Hepatocyte (in vitro differentiated cells): Measurements from ENCODE around the gene DPT. TPM values are rescaled to one million over a fixed set of nuclear protein-coding genes. Genes with fewer than 3 reads are reported as not detected.

Experiments
- DNase-seq: peaks from one replicate; pipeline ENCODE4 v3.0.0-alpha.2; 2016; ENCODE audit warnings: low spot score
- H2AFZ ChIP-seq: fragments of 200-600 bp; sonication (generic); 2 replicates; pipeline ENCODE4 v1.6.0; 2016; ENCODE audit warnings: antibody characterized with exemption, mild to moderate bottlenecking
- H3K27ac ChIP-seq: fragments of 200-600 bp; sonication (generic); 2 replicates; pipeline ENCODE4 v1.5.1; 2016; ENCODE audit warnings: mild to moderate bottlenecking
- H3K27me3 ChIP-seq: fragments of 200-600 bp; sonication (generic); 2 replicates; pipeline ENCODE4 v1.6.1; 2016
- H3K36me3 ChIP-seq: fragments of 200-600 bp; sonication (generic); replicated peaks from 2 replicates; pipeline ENCODE4 v1.5.1; 2016; ENCODE audit warnings: low read depth; ENCODE audit not compliant: insufficient read depth
- H3K4me1 ChIP-seq: fragments of 200-600 bp; sonication (generic); 2 replicates; pipeline ENCODE4 v1.5.1; 2016; ENCODE audit warnings: mild to moderate bottlenecking, moderate library complexity; ENCODE audit not compliant: insufficient read depth
- H3K4me2 ChIP-seq: fragments of 200-600 bp; sonication (generic); 2 replicates; pipeline ENCODE4 v1.6.0; 2016
- H3K4me3 ChIP-seq: fragments of 200-600 bp; sonication (generic); 2 replicates; pipeline ENCODE4 v1.5.1; 2016; ENCODE audit warnings: mild to moderate bottlenecking
- H3K79me2 ChIP-seq: fragments of 200-600 bp; sonication (generic); 2 replicates; pipeline ENCODE4 v1.6.0; 2017; ENCODE audit warnings: mild to moderate bottlenecking
- H3K9me2 ChIP-seq: fragments of 200-600 bp; sonication (generic); replicated peaks from 2 replicates; pipeline ENCODE4 v1.6.0; 2017; ENCODE audit warnings: mild to moderate bottlenecking; ENCODE audit not compliant: insufficient read depth
- H3K9me3 ChIP-seq: fragments of 200-600 bp; sonication (generic); 2 replicates; pipeline ENCODE4 v1.5.1; 2016; ENCODE audit warnings: low read depth, mild to moderate bottlenecking
- H4K20me1 ChIP-seq: fragments of 200-600 bp; sonication (generic); 2 replicates; pipeline ENCODE4 v1.6.0; 2016; ENCODE audit warnings: mild to moderate bottlenecking; ENCODE audit not compliant: insufficient read depth, poor library complexity, severe bottlenecking
- CTCF ChIP-seq: fragments of 200-600 bp; sonication (generic); IDR thresholded peaks from 2 replicates; pipeline ENCODE4 v1.5.1; 2016; ENCODE audit warnings: antibody characterized with exemption, mild to moderate bottlenecking; ENCODE audit not compliant: poor library complexity
- EZH2 ChIP-seq: fragments of 200-600 bp; sonication (generic); IDR thresholded peaks from 2 replicates; pipeline ENCODE4 v1.6.1; 2016; ENCODE audit warnings: antibody characterized with exemption, mild to moderate bottlenecking, borderline replicate concordance
- EZH2phosphoT487 ChIP-seq: fragments of 200-600 bp; sonication (generic); IDR thresholded peaks from one replicate; pipeline ENCODE4 v1.6.1; 2018; ENCODE audit warnings: antibody characterized with exemption, mild to moderate bottlenecking, low read depth, moderate library complexity; ENCODE audit not compliant: unreplicated experiment, severe bottlenecking
- WGBS: methylation state at CpG from one replicate; pipeline ENCODE4 v1.1.6; 2016; ENCODE audit warnings: low lambda C conversion rate; ENCODE audit errors: missing lambda C conversion rate; 5-methylcytosine and 5-hydroxymethylcytosine counted together
- polyA plus RNA-seq: library from polyadenylated mRNA; unstranded; fragments of >200 nt; fragmentation: Nextera tagmentation; extraction: Ambion mirVana; gene quantifications from 2 replicates; pipeline ENCODE4 v1.2.1, GENCODE V29; 2016
- total RNA-seq: library from RNA; depleted of rRNA; stranded (reverse); fragments of >200 nt; gene quantifications from 2 replicates; pipeline ENCODE4 v1.2.3, GENCODE V29; 2014

DPT gene
- total and polyA plus RNA-seq, 2 experiments from 2014 or later, result 8.2 to 12.5 TPM

- H2AFZ ChIP-seq, result no peak overlapping the region
- TF ChIP-seq CTCF (no peak), EZH2phosphoT487 (no peak), EZH2 (no peak)
- WGBS, result 91% methylated on average over 6 of the region's 6 CpGs
- H3K4me2 ChIP-seq, result no peak overlapping the region
- DNase-seq, result no peak
- H3K27me3 ChIP-seq, result no peaks in the 10 kb centered on the region
- no peaks in the 10 kb centered on the region for H3K9me3 ChIP-seq
- H3K79me2 ChIP-seq, result no peaks in the 10 kb centered on the region
- H3K27ac ChIP-seq, result no peak overlapping the region
- H3K9me2 ChIP-seq, result no peaks in the 10 kb centered on the region
- H3K4me3 ChIP-seq, result no peak overlapping the region
- no peaks in the 10 kb centered on the region for H3K4me1 ChIP-seq
- no peaks in the 10 kb centered on the region for H4K20me1 ChIP-seq
- H3K36me3 ChIP-seq, result no peaks in the 10 kb centered on the region
These were observed 74.6 kb downstream of the DPT start for GRCh38 chr1:168654198-168654915.

- Histone ChIP-seq H3K4me1 (no peaks in the 10 kb centered on the region), H3K36me3 (no peaks in the 10 kb centered on the region), H3K79me2 (no peaks in the 10 kb centered on the region), H3K4me3 (no peak overlapping the region), H2AFZ (no peak overlapping the region), H4K20me1 (no peaks in the 10 kb centered on the region), H3K27me3 (no peaks in the 10 kb centered on the region), H3K9me3 (no peaks in the 10 kb centered on the region), H3K4me2 (no peak overlapping the region), H3K27ac (no peak overlapping the region), H3K9me2 (no peaks in the 10 kb centered on the region)
- WGBS, result 89% methylated on average over 2 of the region's 2 CpGs
- TF ChIP-seq EZH2phosphoT487 (no peak), EZH2 (no peak)
- no peak for DNase-seq
These were observed 75.4 kb downstream of the DPT start for GRCh38 chr1:168653567-168653966.

GRCh38 chr1:168645721-168646120 is 83.3 kb downstream of the DPT start:
- Histone ChIP-seq H3K27me3 (no peaks in the 10 kb centered on the region), H3K9me2 (no peaks in the 10 kb centered on the region), H4K20me1 (no peaks in the 10 kb centered on the region), H3K4me3 (no peak overlapping the region), H2AFZ (no peak overlapping the region), H3K9me3 (no peaks in the 10 kb centered on the region), H3K36me3 (no peaks in the 10 kb centered on the region), H3K79me2 (no peaks in the 10 kb centered on the region), H3K4me1 (no peaks in the 10 kb centered on the region), H3K27ac (no peak overlapping the region), H3K4me2 (no peak overlapping the region)
- DNase-seq, result no peak
- 86% methylated on average over 3 of the region's 3 CpGs for WGBS
- TF ChIP-seq EZH2, result no peak
- no peak for TF ChIP-seq CTCF
- TF ChIP-seq EZH2phosphoT487, result no peak

Other genes starting within 250 kb of the DPT start
- gene XCL2, start 185.2 kb downstream of the DPT start, total RNA-seq, result not detected in 2 replicates
- gene XCL2, start 185.2 kb downstream of the DPT start, polyA plus RNA-seq, result not detected in 2 replicates
- 0.23 TPM in 1 of 2 replicates, not detected in the other for gene XCL1, start 152.6 kb downstream of the DPT start, total RNA-seq
- gene XCL1, start 152.6 kb downstream of the DPT start, polyA plus RNA-seq, result 0.24 and 0.89 TPM in 2 replicates